HL-60 (cell line): ENCODE results near the gene ZNF10.

ENCODE experiments used
- POLR2AphosphoS5 ChIP-seq: IDR thresholded peaks from 2 replicates; pipeline ENCODE4 v1.6.1; 2012; ENCODE audit warnings: low read depth
- TF ChIP-seq, protein P1 (sequence below): IDR thresholded peaks from one replicate; pipeline ENCODE4 v1.5.1; 2011; ENCODE audit warnings: low read length, control low read depth, inconsistent platforms; ENCODE audit not compliant: insufficient read depth

DNA sequence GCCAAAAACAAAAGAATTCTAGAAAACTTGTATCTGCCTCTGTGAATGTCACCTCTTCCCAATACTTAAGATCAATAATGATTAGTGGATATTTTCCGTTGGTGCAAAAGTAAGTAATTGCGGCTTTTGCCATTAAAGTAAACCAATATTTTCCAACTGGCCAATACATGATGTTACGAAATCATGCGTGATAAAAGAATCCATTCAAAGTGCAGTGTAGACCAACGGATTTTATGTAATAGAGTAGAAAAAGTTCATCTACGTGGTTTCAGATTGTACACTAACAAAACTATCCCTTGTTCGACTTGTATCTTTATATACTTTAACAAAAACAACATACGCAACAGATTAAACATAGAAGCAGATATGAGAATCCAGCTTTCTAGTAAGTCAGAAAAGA is 50.2 kb downstream of the ZNF10 start:
- TF ChIP-seq, protein P1, sequence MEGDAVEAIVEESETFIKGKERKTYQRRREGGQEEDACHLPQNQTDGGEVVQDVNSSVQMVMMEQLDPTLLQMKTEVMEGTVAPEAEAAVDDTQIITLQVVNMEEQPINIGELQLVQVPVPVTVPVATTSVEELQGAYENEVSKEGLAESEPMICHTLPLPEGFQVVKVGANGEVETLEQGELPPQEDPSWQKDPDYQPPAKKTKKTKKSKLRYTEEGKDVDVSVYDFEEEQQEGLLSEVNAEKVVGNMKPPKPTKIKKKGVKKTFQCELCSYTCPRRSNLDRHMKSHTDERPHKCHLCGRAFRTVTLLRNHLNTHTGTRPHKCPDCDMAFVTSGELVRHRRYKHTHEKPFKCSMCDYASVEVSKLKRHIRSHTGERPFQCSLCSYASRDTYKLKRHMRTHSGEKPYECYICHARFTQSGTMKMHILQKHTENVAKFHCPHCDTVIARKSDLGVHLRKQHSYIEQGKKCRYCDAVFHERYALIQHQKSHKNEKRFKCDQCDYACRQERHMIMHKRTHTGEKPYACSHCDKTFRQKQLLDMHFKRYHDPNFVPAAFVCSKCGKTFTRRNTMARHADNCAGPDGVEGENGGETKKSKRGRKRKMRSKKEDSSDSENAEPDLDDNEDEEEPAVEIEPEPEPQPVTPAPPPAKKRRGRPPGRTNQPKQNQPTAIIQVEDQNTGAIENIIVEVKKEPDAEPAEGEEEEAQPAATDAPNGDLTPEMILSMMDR: no peak
- TF ChIP-seq POLR2AphosphoS5: no peak
